Type B pancreatic cell (in vitro differentiated cells): ENCODE data around the gene DYRK3. TPM values are rescaled to one million over a fixed set of nuclear protein-coding genes. Genes with fewer than 3 reads are reported as not detected.
A peak's percentile ranks its signal among the peaks of the same experiment; 100 is the strongest.

ENCODE experiments used
- DNase-seq: peaks from one replicate; pipeline ENCODE4 v3.0.0; 2021; ENCODE audit warnings: mixed read lengths; ENCODE audit not compliant: unreplicated experiment; ENCODE audit errors: extremely low spot score
- H3K27ac Mint-ChIP-seq: 2 replicates; pipeline ENCODE4 v1.8.0; 2021; ENCODE audit warnings: mild to moderate bottlenecking, mixed read lengths
- H3K27me3 Mint-ChIP-seq: 2 replicates; pipeline ENCODE4 v1.8.0; 2021; ENCODE audit warnings: mixed read lengths
- H3K36me3 Mint-ChIP-seq: 2 replicates; pipeline ENCODE4 v1.8.0; 2021; ENCODE audit warnings: mixed read lengths
- H3K4me1 Mint-ChIP-seq: one replicate; pipeline ENCODE4 v1.8.0; 2021; ENCODE audit warnings: mixed read lengths; ENCODE audit not compliant: unreplicated experiment
- H3K4me3 Mint-ChIP-seq: 2 replicates; pipeline ENCODE4 v1.8.0; 2021; ENCODE audit warnings: mild to moderate bottlenecking, mixed read lengths
- H3K9me3 Mint-ChIP-seq: 2 replicates; pipeline ENCODE4 v1.8.0; 2021; ENCODE audit warnings: mixed read lengths
- CTCF ChIP-seq: fragments of 200-600 bp; sonication (generic); conservative IDR thresholded peaks from 2 replicates; pipeline ENCODE4 v1.5.0; 2021; ENCODE audit warnings: antibody characterized with exemption, mild to moderate bottlenecking
- total RNA-seq: library from RNA; stranded (reverse); gene quantifications from 2 replicates; pipeline ENCODE4 v1.2.1, GENCODE V29; 2021; ENCODE audit warnings: low replicate concordance

The DYRK3 gene
- total RNA-seq, 1 donor from 2014 or later, result 7.2 TPM

GRCh38 chr1:206668351-206668750 is 33.0 kb downstream of the DYRK3 start:
- Mint-ChIP-seq H3K27ac (no peak overlapping the region), H3K36me3 (no peaks in the 10 kb centered on the region), H3K9me3 (no peaks in the 10 kb centered on the region), H3K4me1 (peaks cover 5% of the 10 kb centered on the region), H3K27me3 (peaks cover 42% of the 10 kb centered on the region), H3K4me3 (peak overlapping the region; percentile 1)
- no peak for TF ChIP-seq CTCF
- no peak for DNase-seq

- DNase-seq, result no peak
- H3K27ac Mint-ChIP-seq, result no peak overlapping the region
- no peak overlapping the region for H3K4me3 Mint-ChIP-seq
- H3K9me3 Mint-ChIP-seq, result no peaks in the 10 kb centered on the region
- no peak for TF ChIP-seq CTCF
- H3K36me3 Mint-ChIP-seq, result no peaks in the 10 kb centered on the region
- H3K27me3 Mint-ChIP-seq, result peaks cover 37% of the 10 kb centered on the region
- H3K4me1 Mint-ChIP-seq, result peaks cover 5% of the 10 kb centered on the region
Measured at GRCh38 chr1:206668874-206669410, 33.6 kb downstream of the DYRK3 start.

GRCh38 chr1:206672011-206672688 is 36.8 kb downstream of the DYRK3 start:
- H3K9me3 Mint-ChIP-seq, result no peaks in the 10 kb centered on the region
- H3K36me3 Mint-ChIP-seq, result no peaks in the 10 kb centered on the region
- TF ChIP-seq CTCF, result no peak
- no peak for DNase-seq
- peaks cover 12% of the 10 kb centered on the region for H3K27me3 Mint-ChIP-seq
- no peak overlapping the region for H3K27ac Mint-ChIP-seq
- no peak overlapping the region for H3K4me3 Mint-ChIP-seq
- H3K4me1 Mint-ChIP-seq, result peaks cover 5% of the 10 kb centered on the region

- H3K36me3 Mint-ChIP-seq, result no peaks in the 10 kb centered on the region
- peaks cover 10% of the 10 kb centered on the region for H3K27me3 Mint-ChIP-seq
- no peak for TF ChIP-seq CTCF
- no peak overlapping the region for H3K4me3 Mint-ChIP-seq
- H3K4me1 Mint-ChIP-seq, result peaks cover 5% of the 10 kb centered on the region
- DNase-seq, result no peak
- H3K9me3 Mint-ChIP-seq, result no peaks in the 10 kb centered on the region
- no peak overlapping the region for H3K27ac Mint-ChIP-seq
Measured at GRCh38 chr1:206672844-206673758, 37.8 kb downstream of the DYRK3 start.

- Mint-ChIP-seq H3K27ac (no peak overlapping the region), H3K27me3 (peaks cover 8% of the 10 kb centered on the region)
Measured at GRCh38 chr1:206674236-206674635, 38.9 kb downstream of the DYRK3 start.

More at GRCh38 chr1:206674236-206674635, 38.9 kb downstream of the DYRK3 start:
- Mint-ChIP-seq H3K4me3 (no peak overlapping the region), H3K4me1 (peaks cover 5% of the 10 kb centered on the region), H3K36me3 (no peaks in the 10 kb centered on the region), H3K9me3 (no peaks in the 10 kb centered on the region)
- no peak for DNase-seq
- no peak for TF ChIP-seq CTCF
